HEK293T (cell line): ENCODE data around the gene TTC28.

Experiments used
- BHLHE40 ChIP-seq: fragments of 450-650 bp; IDR thresholded peaks from 2 replicates; pipeline ENCODE4 v1.6.1; 2016; ENCODE audit warnings: mild to moderate bottlenecking, moderate library complexity, borderline replicate concordance
- ELF4 ChIP-seq: fragments of 450-650 bp; IDR thresholded peaks from 2 replicates; pipeline ENCODE4 v1.6.1; 2017; ENCODE audit warnings: antibody characterized with exemption
- FOXK2 ChIP-seq: fragments of 450-650 bp; IDR thresholded peaks from 2 replicates; pipeline ENCODE4 v1.6.1; 2016; ENCODE audit warnings: mild to moderate bottlenecking
- PKNOX1 ChIP-seq: fragments of 450-650 bp; IDR thresholded peaks from 2 replicates; pipeline ENCODE4 v1.6.1; 2016
- SP1 ChIP-seq: fragments of 450-650 bp; IDR thresholded peaks from 2 replicates; pipeline ENCODE4 v1.6.1; 2017
- SUZ12 ChIP-seq: fragments of 450-650 bp; IDR thresholded peaks from 2 replicates; pipeline ENCODE4 v1.6.1; 2016; ENCODE audit warnings: mild to moderate bottlenecking

GRCh38 chr22:28398981-28399380, 280.7 kb downstream of the TTC28 start:
- no peak for TF ChIP-seq PKNOX1
- TF ChIP-seq SP1 = no peak
- no peak for TF ChIP-seq FOXK2
- no peak for TF ChIP-seq ELF4
- TF ChIP-seq SUZ12 = no peak
- no peak for TF ChIP-seq BHLHE40
